HK-2 (cell line): ENCODE measurements around the gene IL18BP.

ENCODE experiments used
- DNase-seq: peaks from one replicate; pipeline ENCODE4 v3.0.0-alpha.2; 2018; ENCODE audit not compliant: unreplicated experiment

The IL18BP gene

DNA sequence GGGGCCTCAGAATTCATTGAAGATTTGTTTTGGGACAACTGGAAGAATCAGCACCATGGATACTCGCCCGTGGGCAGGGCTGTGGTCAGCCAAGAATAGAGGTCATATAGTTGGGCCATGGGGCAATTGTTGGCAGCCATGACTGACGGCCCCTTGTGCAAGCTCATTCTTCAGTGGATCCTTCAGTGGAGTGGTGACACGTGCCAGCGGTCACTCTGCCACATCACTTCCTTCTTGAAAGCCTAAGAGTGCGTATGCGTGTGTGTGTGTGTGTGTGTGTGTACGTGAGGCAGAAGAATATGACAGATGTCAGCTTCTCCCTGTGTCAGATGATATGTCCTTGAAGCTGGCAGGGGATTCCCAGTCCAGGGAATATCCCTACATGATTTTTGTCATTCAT, 1.8 kb upstream of the IL18BP start:
- no peak for DNase-seq

DNA sequence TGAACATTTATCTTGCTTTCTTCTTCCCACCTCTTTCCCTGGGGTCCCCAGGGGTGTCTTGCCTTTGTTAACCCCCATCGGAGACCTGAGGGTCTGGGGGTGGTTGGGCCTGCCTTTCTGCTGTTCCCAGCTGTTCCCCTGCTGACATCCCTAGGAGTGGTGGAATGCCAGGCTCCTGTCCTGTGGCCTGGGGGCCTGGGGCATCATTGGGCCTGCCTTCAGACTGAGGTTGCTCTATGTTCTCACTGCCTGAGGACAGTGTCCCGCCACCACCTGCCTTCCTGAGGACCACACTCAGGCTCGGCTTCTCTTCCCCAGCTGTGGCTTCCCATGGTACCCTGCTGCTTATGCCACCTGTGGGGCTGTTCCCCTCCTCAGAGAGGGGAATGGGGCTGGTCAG, 1.1 kb upstream of the IL18BP start:
- no peak for DNase-seq

DNA sequence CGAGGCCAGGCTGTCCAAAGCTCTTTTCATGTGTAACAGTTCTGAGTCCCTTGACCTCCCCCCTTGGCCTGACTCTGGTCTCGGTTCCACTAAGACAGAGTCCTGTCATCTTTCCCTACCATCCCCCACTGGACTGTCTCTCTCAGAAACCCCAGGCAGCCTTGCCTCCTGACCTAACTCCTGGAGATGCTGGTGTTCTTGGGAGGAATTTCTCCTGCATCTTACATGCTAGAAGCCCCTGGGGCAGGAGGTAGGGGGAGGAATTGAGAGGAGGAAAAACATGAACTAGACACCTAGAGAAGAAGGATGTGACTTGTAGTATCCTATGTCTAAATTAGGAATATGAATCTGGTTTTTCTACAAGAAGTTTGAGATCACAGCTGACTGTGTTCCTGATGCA, 648 bp upstream of the IL18BP start:
- DNase-seq = no peak

DNA sequence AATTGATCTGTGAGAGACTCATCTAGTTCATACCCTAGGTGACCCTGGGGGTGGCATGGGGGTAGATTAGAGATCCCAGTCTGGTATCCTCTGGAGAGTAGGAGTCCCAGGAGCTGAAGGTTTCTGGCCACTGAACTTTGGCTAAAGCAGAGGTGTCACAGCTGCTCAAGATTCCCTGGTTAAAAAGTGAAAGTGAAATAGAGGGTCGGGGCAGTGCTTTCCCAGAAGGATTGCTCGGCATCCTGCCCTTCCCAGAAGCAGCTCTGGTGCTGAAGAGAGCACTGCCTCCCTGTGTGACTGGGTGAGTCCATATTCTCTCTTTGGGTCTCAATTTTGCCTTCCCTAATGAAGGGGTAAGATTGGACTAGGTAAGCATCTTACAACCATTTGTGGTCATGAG, 653 bp downstream of the IL18BP start:
- no peak for DNase-seq

DNA sequence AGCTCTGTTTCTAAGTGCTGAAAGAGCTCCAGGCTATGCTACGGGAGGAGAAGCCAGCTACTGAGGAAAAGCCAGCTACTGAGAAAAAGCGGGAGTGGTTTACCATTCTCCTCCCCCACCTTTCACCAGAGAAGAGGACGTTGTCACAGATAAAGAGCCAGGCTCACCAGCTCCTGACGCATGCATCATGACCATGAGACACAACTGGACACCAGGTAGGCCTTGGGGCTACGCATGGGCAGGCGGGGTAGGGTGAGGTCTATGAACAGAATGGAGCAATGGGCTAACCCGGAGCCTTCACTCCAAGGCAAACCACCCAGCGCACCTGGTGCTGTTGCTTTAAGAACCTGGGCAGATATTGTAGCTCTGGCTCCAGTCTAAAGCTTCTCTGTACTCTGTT, 1.1 kb downstream of the IL18BP start:
- DNase-seq = no peak

DNA sequence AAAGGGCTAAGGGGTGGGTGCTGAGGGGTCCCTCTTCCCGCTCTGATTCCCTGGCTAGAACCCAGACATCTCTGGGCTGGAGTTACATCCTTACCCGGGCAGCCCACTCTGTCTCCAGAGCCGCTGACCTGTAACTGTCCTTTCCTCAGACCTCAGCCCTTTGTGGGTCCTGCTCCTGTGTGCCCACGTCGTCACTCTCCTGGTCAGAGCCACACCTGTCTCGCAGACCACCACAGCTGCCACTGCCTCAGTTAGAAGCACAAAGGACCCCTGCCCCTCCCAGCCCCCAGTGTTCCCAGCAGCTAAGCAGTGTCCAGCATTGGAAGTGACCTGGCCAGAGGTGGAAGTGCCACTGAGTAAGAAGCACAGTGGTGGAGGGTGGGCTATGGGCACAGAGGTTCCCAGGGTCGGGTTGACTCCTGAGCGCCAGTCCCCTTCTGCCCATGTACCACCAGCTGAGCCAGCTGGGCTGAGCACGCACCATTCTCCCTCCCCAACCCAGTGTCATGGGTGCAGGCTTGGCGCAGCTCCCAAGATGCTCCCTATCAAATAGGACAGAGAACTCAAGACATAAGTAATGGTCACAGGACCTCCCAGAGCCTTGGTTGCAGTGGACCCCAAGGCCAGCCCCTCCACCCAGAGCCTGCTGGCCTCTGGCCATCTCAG, 1.6 kb downstream of the IL18BP start:
- no peak for DNase-seq

DNA sequence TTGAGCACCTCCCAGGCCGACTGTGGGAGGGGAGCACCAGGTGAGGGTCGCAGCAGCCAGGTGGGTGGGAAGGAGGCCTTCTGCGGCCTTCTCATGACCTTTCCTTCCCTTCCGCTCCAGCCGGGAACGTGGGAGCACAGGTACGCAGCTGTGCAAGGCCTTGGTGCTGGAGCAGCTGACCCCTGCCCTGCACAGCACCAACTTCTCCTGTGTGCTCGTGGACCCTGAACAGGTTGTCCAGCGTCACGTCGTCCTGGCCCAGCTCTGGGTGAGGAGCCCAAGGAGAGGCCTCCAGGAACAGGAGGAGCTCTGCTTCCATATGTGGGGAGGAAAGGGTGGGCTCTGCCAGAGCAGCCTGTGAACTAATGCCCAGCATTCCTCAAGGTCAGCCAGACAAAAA, 2.6 kb downstream of the IL18BP start:
- DNase-seq = no peak

DNA sequence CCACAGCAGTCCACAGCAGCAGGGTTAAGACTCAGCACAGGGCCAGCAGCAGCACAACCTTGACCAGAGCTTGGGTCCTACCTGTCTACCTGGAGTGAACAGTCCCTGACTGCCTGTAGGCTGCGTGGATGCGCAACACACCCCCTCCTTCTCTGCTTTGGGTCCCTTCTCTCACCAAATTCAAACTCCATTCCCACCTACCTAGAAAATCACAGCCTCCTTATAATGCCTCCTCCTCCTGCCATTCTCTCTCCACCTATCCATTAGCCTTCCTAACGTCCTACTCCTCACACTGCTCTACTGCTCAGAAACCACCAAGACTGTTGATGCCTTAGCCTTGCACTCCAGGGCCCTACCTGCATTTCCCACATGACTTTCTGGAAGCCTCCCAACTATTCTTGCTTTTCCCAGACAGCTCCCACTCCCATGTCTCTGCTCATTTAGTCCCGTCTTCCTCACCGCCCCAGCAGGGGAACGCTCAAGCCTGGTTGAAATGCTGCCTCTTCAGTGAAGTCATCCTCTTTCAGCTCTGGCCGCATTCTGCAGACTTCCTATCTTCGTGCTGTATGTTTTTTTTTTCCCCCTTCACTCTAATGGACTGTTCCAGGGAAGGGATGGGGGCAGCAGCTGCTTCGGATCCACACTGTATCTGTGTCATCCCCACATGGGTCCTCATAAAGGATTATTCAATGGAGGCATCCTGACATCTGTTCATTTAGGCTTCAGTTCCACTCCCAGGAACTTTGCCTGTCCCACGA, 3.3 kb downstream of the IL18BP start:
- no peak for DNase-seq

DNA sequence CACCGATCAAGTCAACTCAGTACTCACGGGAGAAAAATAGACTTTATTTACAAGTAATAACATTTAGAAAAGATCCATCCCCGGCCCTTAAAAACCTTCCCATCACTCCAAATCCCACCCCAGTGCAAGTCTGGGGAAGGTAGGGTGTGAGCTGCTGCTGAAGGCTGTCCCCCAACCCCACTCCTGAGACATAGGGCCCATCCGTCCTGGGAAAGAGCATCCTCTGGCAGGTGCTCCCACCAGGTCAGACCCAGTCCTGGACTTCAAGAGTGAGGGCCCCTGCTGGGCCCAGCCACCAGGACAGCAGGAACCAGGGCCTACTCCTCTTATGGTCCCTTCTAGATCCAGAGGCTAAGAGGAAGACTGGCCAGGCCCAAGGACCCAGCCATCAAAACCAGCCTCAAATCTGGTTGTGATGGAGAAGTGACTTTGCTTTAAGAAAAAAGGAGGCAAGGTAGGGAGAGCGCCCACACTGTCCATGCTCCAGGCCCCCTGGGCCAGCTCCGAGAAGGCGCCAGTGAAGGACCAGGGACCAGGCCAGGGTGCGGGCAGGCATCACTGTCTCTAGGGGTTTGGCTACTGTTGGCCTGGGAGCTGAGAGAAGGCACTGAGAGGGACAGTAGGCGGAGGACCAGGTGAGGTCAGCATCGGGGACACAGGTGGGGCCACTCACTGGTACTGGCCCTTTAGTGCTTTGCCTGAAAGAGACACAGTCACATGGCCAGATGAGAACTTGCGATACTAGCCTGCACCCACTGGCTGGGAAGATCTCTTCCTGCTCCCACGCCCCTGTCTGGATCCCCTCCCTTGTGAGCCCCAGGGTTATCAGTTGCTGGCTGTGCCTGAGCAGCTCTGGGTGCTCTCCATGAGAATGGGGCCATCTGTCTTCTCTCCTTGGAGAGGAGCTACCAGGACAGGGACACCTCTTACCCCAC, 4.4 kb downstream of the IL18BP start:
- no peak for DNase-seq

DNA sequence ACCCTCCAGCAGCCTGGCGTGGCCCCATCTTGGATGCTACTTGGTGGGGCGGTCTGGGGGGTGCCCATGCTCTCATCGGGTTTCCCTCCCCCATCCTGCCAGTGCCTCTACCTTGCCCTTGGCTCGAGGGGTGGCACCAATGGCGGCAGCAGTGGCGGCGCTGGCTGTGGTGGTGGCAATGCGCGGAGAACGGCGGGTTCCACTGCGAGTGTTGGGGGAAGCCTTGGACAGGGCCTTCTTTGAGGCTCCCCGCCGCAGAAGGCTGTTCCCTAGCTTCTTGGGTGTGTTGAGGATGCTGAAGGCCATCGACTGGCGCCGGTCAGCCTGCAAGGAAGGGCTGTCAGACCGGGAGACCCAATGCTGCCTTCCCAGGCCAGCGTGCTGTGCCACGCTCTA, 5.1 kb downstream of the IL18BP start:
- no peak for DNase-seq

DNA sequence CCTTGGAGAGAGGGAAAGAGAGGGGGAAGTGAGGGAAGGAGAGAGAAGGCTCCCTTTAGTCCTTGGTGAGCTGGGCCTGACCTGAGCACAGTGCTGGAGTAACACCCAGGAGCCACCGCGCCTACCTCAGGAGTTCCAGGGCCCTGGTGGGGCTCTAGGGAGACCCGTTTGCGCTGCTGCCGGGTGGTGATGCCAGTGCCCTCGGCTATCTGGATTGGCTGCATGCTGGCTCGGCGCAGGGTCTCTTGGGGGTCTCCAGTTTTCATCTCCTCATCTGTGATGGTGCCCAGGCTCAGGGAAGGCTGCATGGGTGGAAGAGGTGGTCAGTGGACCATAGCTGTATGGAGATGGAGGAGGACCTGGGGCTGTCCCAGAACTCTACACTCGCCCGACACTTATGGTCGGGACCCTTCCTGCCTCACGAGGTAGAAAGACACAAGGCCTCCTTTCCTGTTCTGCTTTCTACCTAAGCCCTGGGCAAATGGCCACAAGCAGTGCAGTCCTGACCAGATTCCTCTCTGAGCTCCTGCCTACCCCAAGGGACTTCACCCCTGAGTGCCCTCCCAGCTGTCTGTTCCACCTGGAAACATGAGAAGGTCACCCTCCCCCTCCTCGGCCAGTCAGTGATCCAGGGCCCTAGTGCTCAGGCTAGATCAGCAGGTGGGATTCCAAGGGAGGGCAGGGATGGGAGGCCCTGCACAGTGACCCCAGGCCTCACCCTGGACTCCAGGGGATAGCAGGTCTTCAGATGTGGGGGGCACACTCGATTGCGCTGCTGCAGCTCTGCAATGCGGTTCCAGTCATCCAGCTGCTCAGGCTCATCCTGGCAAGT, 6.0 kb downstream of the IL18BP start:
- DNase-seq = no peak

DNA sequence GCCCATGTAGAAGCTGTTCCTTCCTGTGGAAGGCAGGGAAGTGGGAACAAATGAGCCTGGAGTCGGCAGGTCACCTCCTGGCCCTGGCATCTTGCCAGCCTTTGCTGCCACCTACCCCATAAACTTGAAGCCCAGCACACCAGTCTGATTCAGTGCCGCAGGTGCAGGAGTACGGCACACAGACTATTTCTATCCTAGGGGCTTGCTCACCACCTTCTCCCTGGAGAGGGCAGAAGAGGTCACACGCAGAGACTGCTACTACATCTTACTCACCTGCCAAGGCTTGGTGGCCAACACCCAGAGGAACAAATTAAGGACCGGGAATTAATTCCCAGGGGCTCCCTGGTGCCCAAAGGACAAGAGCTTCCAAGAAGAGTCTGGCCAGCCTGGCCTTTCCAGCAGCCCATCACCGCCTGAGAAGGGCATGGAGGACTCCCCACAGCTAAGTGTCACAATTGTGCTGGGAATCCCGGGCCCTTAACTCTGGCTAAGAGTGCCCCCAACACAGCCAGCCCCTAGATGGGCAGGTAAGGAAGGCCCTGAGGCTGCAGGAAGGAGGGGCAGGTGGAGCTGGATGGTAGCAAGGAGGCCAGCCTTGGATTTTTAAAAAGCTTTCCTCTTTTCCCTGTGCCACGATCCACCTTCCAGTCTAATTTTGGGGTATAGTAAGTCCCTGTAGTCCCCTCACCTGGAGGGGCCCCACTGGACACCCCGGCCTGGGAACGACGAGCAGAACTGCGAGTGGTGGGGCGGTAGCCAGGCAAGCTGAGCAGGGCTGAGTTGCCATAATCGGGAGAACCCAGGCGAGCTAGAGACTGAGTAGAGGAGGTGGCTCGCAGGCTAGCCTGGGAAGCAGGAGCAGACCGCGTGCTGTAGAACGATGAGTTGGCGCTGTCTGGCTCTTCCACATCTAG, 6.9 kb downstream of the IL18BP start:
- no peak for DNase-seq

DNA sequence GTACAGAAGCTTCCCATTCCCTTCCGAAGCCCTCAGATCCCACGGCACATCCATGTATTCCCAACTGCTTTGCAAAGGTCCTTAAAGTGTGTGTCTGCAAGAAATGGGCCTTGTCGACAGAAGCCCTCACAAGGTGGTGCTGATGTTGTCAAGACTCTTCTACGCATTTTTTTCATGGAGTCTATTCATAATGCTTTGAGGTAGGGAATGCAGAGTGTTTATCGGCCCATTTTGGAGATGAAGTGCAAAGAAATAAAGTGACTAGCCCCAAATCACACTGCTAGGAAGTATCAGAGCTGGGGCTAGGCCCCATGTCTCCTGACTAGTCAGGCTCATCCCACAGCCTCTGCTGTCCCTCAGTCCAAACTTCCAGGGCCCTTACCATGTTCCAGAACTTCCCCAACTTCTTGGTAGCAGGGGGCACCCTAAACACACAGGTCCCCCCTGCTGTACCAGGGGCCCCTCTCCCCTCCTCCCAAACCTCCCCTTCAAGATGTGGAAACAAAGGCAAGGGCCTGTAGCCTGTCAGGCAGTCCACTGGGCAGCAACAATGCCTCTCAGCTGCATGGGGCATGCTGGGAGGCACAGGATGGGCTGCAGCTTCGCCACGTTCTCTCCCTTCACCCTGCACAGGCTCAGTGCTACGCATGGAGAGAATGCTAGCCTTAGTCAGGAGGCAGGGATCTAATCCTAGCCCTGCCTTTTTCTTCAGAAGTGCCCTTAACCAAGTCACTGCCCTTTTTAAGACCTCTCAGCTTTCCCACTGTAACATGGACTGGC, 7.8 kb downstream of the IL18BP start:
- DNase-seq = no peak

DNA sequence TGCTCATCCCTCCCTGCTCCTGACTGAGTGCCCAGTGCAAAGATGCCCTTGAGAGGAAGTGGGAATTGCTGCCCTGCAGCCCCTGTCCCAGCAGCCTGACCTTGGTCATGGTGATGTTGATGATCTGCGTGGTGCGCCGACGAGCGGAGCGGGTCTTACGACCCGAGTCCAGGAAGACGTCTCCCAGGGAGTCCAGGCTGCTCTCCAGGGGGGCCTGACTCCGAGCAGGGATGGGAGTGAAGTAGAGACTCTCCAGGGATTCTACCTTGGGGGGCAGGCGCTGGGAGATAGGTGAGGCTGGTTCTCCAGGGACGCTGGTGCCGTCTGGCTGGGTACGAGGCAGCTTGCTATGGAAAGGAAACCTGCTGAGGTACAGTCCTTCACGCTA, 8.4 kb downstream of the IL18BP start:
- no peak for DNase-seq

DNA sequence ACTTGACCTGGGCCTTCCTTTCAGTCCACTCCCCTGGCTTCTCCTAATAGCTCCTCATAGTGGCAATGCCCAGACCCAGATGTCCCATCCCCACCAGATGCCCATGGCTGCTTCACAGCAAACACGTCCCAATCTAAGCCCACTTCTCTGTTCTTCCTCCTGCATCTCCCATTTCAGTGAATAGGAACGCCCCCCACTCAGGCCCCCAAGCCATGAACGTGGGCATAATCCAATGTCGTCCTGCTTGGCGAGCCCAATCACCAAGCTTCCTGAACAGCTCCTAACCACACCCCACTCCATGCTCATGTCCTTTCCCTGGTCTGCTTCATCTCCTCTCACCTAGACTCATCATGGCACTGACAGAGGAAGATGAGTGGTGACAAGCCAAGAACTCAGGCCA, 8.9 kb downstream of the IL18BP start:
- no peak for DNase-seq

DNA sequence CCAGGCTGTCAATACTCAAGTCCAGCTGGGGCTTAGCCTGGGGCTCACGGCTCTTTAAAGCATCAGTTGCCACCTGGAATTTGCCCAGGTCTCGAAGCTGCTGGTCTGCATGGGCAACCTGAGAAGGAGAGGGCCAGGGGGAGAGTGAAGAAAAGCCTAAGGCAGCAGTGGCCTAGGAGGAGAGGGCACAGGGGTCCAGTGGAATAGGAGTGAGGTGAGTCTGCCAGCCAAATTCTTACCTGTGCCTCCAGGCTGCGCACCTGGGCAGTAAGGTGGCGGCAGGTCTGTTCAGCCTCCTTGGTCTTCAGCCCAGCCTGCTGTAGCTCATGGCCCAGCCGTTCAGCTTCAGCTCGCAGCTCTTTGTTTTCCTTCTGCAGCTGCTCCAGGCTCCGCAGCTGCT, 10.0 kb downstream of the IL18BP start:
- DNase-seq = no peak

DNA sequence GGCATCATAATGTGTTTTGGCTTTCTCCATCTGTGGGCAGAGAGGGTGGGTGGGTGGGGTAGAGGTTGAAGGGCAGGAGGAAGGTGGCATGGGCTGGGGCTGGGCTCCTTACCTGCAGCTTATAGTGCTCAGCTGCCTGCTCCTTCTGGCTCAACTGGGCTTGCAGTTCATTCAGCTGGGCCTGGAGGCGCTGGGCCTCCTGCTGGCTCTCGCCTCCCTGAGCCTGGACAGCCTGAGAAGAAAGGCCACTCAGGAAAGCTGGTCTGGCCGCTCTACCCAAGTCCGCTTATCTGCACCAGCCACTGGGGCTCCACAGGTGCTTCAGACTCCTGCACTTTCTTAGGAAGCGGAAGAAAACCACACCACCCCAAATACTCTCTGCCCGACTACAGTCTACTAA, 10.4 kb downstream of the IL18BP start:
- no peak for DNase-seq

DNA sequence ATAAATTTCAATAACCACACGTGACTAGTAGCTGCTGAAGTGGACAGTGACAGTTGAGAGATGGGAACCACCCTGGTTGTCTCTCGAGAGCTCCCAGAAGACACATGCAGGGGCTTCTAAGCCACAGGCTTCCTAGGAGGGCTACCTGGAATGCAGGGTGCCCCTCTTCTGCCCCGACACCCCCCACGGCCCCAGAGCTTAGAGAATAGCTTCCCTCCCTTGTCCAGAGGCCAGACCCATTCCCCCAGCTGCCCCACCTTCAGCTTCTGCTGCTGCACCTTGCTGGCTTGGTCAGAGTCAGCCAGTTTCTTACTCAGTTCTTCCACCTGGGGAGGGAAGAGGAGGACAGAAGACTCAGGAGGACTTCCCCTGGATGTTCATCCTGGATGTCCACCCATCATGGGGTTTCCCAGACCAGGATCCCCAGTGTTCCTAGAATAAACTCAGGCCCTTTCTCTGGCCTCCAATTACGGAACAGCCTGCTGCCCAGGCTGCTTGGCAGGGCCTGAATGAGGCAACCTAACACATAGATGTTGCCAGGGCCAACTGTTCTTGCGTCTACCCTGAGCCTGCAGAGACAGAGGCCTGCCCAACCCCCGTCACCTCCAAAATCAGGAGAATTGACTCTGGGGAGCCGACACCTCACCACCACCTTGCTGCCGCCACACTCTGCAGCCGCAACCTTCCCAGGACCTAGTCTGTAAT, 12.0 kb downstream of the IL18BP start:
- no peak for DNase-seq

DNA sequence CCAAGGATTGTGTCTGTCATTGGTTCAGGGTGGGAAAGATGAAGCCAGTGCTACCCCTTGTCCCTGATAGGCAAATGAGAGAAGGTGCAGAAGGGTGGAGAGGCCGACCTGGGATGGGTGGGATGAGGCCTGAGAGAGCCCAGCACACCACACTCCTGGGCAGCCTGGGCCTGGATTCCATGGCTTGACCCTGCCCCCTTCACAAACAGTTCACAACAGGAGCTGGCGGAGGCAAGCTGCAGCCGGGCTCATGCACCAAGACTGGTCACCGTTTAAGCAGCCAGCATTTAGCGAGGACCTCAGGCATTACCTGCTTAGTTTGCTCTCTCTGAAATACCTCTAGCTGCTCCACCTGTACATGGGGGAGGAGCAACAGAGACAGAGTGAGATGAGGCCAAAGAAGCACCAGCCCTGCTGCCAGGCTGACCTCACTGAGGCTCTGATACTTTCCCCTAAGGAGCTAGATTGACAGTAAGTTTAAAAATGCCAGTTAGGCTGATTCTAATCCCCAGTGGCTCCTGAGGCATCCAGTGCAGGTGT, 13.5 kb downstream of the IL18BP start:
- DNase-seq = no peak
